GM20000 (cell line): ENCODE measurements around the gene SORD.
A peak's percentile ranks its signal among the peaks of the same experiment; 100 is the strongest.
"Not testable (repeated sequence)": the region's sequence is repeated elsewhere in the genome, so short reads cannot be mapped to it uniquely, and the experiment has no call there.

ENCODE experiments used
- DNase-seq: peaks from one replicate; pipeline ENCODE4 v3.0.0; 2012; ENCODE audit warnings: low spot score
- TF ChIP-seq, protein P1 (sequence below): IDR thresholded peaks from 2 replicates; pipeline ENCODE4 v1.5.1; 2012; ENCODE audit warnings: mild to moderate bottlenecking, control low read depth; ENCODE audit errors: extremely low read depth, missing control alignments

Gene SORD

DNA sequence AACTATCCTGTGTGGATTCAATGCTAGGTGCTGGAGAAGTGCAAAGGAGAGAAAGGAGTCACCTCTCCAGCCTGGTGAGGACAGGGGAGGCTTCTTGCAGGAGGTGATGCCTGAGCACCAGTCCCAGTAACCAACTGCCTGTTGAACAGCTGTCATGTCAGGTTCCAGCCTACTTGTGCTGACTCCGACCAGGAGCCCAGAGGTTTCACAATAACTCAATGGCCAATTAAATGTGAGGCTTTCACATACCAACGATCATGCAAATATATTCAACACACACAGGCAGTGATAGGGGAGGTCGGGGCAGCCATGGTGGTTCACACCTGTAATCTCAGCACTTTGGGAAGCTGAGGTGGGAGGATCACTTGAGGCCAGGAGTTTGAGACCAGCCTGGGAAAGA is 7.7 kb downstream of the SORD start:
- peak; percentile 7 for DNase-seq
- TF ChIP-seq, protein P1, sequence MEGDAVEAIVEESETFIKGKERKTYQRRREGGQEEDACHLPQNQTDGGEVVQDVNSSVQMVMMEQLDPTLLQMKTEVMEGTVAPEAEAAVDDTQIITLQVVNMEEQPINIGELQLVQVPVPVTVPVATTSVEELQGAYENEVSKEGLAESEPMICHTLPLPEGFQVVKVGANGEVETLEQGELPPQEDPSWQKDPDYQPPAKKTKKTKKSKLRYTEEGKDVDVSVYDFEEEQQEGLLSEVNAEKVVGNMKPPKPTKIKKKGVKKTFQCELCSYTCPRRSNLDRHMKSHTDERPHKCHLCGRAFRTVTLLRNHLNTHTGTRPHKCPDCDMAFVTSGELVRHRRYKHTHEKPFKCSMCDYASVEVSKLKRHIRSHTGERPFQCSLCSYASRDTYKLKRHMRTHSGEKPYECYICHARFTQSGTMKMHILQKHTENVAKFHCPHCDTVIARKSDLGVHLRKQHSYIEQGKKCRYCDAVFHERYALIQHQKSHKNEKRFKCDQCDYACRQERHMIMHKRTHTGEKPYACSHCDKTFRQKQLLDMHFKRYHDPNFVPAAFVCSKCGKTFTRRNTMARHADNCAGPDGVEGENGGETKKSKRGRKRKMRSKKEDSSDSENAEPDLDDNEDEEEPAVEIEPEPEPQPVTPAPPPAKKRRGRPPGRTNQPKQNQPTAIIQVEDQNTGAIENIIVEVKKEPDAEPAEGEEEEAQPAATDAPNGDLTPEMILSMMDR: no peak

DNA sequence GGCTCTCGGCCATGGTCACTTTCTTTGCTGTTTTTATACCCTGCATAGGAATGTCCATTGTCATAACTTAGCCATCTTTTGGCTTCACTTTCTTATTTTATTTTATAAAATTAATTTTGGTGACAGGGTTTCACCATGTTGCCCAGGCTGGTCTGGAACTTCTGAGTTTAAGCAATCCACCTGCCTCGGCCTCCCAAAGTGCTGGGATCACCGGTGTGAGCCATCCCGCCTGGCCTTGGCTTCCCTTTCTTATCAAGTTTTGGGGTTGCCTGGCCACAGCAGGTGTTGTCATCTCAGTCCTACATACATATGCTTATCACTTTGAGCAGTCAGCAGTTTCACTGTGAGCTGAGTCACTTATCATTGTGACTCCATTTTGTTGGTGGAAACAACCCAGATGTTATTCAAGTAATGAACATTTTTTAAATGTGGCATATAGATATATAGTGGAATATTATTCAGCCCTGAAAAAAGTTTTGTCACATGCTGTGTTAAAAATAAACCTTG is 8.6 kb downstream of the SORD start:
- not testable (repeated sequence) for DNase-seq

DNA sequence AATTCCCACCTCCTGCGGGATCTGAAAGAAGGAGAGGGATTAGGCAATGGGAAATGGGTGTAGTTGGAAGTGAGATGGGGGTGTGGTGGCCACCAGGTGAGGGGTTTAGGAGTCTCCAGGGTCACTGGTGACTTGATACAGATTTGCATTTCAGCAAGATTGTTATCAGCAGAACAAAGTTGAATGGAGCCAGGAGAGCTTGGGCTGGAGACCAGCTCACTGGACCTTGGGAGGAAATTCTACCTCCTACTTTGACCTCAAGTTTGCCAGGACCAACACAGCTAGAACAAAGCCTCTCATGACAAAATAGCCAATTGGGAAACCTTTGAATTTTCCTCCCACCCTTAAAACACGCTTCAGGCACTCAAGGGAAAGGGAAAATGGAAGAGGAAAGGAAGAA is 9.5 kb downstream of the SORD start:
- DNase-seq: not testable (repeated sequence)

DNA sequence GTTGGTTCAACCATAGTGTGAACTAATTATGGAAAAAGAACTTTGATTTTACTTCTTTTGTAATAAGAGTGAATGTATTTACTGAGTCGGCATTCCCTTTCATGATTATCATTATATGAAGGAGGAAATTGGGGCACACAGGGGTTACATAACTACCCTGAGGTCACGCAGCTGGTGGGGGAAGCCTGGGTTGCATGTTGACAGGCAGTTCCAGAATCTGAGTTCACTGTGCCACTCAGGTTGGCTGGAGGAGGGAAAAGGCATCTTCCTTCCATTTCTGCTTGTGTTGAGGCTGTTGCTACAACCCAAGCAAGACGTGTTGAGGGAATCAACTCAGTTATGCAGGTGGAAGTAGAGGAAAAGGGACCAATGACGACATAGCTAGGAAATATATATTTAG is 11.1 kb downstream of the SORD start:
- DNase-seq: not testable (repeated sequence)

DNA sequence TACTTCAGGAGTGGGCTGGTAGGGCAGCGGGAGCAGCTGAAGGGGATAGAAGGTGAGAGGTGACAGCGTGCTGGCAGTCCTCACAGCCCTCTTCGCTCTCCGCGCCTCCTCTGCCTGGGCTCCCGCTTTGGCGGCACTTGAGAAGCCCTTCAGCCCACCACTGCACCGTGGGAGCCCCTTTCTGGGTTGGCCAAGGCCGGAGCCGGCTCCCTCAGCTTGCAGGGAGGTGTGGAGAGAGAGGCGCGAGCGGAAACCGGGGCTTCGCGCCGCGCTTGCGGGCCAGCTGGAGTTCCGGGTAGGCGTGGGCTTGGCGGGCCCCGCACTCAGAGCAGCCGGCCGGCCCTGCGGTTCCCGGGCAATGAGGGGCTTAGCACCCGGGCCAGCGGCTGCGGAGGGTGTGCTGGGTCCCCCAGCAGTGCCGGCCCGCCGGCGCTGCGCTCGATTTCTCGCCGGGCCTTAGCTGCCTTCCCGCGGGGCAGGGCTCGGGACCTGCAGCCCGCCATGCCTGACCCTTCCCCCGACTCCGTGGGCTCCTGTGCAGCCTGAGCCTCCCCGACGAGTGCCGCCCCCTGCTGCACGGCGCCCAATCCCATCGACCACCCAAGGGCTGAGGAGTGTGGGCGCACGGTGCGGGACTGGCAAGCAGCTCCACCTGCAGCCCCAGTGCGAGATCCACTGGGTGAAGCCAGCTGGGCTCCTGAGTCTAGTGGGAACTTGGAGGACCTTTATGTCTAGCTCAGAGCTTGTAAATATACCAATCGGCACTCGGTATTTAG is 11.8 kb downstream of the SORD start:
- not testable (repeated sequence) for DNase-seq

DNA sequence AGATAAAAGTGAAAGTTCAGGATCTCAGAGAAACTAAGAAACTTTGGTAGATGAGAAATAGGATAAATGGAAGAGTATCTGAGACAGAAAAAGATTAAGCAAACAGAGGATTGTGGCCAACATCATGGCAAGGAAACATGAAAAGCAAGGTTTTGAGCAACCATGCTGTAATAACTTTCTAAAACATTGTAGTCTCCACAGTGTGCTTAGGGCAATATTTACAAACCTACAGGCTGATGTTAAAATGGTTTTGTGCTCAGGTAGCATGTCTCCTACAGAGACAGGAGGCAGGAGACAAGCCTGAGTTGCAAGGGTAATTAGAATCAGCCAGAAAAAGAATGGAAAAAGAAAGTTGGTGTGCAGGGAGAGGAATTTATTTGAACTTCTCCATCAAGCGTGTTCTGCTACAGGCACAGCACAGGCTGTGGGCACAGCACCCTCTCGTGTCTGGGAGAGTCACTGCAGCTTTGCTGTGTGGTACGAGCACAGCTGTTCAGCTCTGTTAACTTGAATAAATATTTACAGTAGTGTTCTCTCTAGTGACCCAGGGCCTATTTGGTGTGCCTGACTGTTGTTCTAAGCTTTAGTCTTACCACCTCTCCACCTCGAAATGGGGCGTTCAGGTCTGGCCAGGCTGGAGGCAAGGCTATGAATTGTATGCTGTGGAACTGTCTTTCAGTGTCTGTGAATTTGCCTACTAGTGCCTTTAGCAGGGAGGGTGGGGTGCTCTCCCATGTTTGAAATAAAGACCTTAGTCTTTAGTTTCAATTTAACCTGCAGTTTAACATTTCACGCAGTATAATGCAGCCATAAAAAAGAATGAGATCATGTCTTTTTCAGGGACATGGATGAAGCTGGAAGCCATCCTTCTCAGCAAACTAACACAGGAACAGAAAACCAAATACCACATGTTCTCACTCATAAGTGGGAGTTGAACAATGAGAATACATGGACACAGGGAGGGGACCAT is 14.1 kb downstream of the SORD start:
- TF ChIP-seq, protein P1: peak; percentile 99
- peak; percentile 68 for DNase-seq

DNA sequence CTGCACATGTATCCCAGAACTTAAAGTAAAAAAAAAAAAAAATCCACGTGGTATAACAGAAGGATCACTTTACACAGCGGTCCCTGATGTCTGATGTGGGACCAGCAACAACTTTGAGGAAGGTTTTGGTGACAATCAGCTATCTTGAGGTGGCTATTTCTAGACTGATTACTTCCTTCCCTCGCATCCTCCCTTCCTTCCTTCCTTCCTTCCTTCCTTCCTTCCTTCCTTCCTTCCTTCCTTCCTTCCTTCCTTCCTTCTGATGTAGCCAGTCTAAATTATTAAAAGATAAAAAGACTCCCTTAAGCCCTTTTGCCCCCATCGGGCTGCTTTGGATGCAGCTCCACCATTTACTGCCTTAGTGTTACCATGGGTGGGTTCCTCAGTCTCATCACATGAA is 14.9 kb downstream of the SORD start:
- TF ChIP-seq, protein P1: no peak
- DNase-seq: no peak

DNA sequence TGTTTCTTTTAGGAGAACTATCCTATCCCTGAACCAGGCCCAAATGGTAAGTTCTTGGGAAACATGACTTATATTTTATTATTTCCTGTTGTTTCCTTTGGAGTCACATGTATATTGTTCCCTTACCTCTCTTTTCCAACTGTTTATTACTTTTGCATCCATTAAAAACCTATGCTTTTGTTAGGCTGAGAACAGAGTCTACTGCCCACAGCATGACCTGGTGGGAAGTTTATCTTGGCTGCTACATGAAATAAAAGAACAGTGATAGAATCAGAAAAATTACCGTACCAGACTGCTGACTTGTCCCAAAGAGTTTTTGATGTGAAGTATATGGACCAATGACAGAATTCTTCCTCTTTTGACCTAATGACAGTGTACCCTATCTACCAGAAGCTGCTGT is 17.4 kb downstream of the SORD start:
- DNase-seq: not testable (repeated sequence)

DNA sequence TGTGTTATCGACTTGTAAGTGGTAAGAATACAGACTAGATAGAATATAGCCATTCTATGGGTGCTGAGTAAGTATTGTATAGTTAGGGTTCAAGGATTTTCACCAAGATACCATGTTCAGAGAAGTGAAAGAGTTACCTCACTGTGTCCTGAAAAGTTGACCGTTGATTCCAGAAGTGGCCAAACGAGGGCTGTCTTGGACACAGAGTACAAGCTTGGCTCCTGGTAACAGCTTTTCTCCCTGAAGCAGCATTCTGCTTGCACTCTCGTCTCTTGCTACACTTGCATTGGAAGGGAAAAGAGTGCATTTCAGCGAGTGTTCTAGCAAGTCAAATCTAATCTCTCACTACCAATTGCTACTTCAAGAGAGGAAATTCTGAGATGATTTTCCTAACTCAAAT is 18.5 kb downstream of the SORD start:
- not testable (repeated sequence) for DNase-seq

DNA sequence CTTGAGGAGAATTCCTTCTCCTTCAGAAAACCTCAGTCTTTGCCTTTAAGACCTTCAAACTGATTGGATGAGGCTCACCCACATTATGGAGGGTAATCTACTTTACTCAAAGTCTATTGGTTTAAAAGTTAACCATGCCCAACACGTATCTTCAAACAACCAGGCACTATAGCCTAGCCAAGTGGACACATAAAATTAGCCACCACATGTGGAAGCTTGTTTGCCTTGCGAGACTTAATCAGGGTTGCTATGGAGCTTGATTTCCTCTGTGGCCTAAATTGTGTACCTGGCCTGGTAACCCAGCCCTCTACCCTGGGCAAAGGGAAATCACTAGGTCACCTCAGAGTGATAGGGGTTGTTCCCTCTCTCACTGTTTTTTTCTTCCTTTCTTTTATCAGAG is 19.9 kb downstream of the SORD start:
- not testable (repeated sequence) for DNase-seq

DNA sequence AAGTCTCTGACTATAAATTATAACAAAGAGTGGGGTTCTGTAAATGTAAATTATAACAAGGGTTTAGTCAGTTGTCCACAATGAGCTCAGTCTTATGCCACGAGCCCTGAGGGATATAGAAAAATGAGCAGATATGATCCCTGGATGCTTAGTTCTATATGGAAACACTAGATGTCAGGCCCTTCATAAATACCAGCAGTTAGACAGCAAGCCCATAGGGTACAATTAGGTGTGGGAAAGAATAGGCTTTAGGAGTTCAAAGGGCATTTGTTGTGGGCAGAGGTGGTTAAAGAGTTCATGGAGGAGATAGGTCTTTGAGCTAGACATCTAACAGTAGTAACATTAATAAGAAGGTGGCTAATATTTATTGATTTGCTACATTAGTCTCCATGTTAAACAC is 21.3 kb downstream of the SORD start:
- DNase-seq: not testable (repeated sequence)

DNA sequence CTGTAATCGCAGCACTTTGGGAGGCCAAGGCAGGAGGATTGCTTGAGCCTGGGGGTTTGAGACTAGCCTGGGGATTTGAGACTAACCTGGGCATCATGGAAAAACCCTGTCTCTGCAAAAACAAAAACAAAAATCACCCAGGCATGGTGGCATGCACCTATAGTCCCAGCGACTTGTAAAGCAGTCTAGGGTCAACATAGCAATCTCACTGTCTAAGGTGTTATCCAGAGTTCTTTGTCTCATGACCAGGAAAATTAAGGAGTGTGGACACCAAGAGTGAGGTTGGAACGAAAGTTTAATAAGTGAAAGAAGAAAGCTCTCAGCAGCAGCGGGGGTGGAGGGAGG is 25.4 kb downstream of the SORD start:
- not testable (repeated sequence) for DNase-seq
